Measurements from ENCODE around the gene NPR3.

- TF ChIP-seq CTCF (optimal IDR thresholded peaks at IDR 0.05 in 1 of 3, IDR thresholded peaks at IDR 0.05 in 1 of 3, conservative IDR thresholded peaks at IDR 0.05 in 1 of 3; ENCODE audit: extremely low read depth in 1 of 3, insufficient read depth in 2 of 3, low read length in 3 of 3): no peak
- TF ChIP-seq EZH2 (IDR thresholded peaks at IDR 0.05; ENCODE audit: low read length): no peak
Observed at GRCh38 chr5:32729651-32730050, 18.5 kb downstream of the NPR3 start.

All from keratinocyte (primary cell).